GM19467 (cell line): ENCODE measurements around the gene PXK.
"Not testable (repeated sequence)": the region's sequence is repeated elsewhere in the genome, so short reads cannot be mapped to it uniquely, and the experiment has no call there.

Source experiments
- ATAC-seq: cut with Tn5 transposase; IDR thresholded peaks from one replicate; pipeline ENCODE4 v1.9.1; 2021; ENCODE audit warnings: mild to moderate bottlenecking, moderate library complexity; ENCODE audit not compliant: unreplicated experiment

Gene PXK

DNA sequence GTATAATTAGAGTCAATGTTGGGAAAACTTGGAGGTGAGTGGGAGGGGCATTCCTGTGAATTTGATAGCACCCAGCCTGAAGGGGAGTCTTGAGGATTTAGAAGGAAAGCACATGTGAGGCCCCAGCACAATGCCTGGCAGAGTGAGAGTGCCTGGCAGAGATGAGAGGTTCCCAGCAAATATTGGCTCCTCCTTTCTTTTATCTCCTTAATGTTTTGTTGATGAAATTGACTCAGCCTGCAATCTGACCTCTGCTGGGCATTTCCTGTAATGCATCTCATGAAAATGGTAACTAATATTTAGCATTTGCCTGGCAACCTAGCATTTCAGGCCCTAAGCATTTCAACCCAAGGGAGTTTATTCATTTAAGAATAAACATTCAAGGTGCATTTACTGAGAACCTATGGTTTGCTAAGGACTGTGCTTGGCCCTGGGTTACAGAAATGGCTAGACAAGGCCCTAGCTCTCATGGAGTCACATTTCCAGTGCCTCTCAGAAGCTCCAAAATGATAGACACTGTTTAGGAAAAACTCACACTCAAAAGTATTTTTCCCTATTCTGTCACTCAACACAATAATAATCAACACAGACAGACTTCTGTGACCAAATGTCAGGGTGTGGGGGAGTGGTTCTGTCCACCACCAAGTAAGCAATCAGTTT lies 82.0 kb downstream of the PXK start:
- ATAC-seq: no peak

- ATAC-seq: no peak
Observed at GRCh38 chr3:58416191-58416590, 83.5 kb downstream of the PXK start.

DNA sequence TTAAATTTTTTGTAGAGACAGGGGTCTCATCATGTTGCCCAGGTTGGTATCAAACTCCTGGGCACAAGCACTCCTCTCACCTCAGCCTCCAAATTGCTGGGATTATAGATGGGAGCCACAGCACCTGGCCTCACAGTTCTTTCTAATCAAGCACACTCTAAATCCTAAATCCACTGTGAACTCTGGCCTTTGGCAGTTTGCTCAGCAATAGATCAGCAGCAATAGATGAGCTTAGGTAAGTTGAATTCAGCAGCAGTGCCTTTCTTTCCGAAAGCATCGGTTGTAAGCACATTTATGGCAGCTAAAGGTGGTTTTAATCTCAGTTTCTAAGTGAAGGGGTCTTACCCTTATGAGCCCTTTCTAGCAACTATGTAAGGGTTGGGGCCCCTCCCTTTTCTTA lies 84.4 kb downstream of the PXK start:
- ATAC-seq: no peak

GRCh38 chr3:58418227-58418626 lies 85.5 kb downstream of the PXK start:
- no peak for ATAC-seq

DNA sequence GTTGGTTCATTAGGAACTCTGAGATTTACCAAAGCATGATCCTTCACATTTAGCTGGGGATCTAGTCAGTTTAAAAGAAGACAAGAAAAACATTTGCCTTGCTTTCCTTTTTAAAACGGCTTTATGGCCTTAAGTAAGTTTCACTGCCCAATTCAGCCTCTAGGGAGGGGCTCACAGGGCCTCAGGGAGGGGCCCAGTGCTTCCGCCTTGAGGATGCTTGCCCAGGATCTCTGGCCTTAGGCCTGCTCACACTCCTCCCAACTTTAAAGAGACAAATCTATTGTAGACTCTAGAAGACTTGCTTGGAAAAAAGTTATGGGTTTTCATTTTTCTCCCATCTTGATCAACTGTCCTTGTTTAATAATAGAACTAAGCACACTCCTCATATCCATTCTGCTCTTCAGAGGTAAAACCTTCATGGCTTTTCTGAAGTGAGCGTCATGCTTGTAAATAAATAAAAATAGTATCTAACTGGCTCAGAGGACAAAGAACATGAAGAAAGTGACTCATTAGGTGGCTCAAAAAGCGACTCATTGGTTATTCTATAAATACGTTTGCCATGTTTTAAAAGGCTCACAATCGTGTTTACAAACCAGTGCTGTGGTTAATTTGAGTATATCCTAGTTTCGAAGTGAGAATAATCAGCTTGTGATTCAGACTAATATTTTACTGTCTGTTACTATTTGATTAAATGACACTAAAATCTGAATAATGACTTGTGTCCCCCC lies 87.3 kb downstream of the PXK start:
- ATAC-seq: peak; percentile 54

DNA sequence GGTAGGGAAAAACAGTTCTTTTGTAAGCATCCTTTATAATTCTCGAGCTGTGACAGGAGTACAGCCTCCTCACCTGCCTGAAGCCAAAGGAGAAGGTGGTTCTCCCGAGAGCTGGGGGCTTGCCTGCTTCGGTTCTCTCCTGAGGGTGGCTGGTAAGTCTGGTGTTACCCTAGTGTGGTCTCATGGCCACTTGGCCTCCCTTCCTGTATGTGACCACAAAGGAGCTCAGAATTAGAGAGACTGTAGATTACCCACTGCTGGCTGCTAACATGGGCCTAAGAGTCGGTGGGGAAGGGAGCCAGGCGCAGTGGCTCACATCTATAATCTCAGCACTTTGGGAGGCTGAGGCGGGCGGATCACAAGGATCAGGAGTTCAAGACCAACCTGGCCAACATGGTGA lies 88.3 kb downstream of the PXK start:
- no peak for ATAC-seq

GRCh38 chr3:58422756-58423325 lies 90.1 kb downstream of the PXK start:
- no peak for ATAC-seq

DNA sequence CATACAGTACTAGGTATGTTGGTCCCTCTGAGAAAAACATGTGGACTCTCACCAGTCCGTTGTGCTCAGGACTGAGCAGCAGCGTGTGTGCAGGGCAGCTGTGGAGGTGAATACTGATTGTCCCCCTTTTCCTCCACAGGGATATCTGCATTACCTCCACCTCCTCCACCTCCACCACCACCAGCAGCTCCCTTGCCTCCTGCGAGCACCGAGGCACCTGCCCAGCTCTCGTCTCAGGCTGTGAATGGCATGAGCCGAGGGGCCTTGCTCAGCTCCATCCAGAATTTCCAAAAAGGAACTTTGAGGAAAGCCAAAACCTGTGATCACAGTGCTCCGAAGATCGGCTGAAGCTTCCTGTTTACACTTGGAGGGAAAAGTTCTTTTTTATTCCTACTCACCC lies 91.9 kb downstream of the PXK start:
- no peak for ATAC-seq

GRCh38 chr3:58425782-58426181 lies 93.1 kb downstream of the PXK start:
- ATAC-seq: no peak

GRCh38 chr3:58427661-58428361 lies 95.1 kb downstream of the PXK start:
- ATAC-seq: no peak

- peak; percentile 34 for ATAC-seq
Observed at GRCh38 chr3:58429657-58430056, 97.0 kb downstream of the PXK start.

GRCh38 chr3:58432905-58433304 lies 100.2 kb downstream of the PXK start:
- no peak for ATAC-seq

- ATAC-seq: peak; percentile 95
Observed at GRCh38 chr3:58433400-58434167, 100.9 kb downstream of the PXK start, which contains the start of gene PDHB. TSS of gene PDHB (minus strand) at chr3:58433832. CDS start at chr3:58433809, 23 bp downstream.

DNA sequence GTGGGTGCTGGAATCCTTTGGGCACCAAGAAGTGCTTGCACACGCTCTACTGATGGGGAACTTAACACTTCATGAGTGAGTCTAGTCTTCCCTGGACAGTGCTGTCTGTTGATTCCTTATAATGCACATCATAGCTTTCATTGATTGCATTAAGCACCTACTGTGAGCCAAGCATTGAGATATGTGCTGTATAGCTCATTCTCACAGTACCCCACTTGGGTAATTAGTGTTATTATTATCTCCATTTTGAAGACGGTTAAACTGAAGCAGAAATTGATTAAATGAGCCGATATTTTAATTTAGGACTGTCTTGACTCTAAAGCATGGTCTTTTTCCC lies 101.4 kb downstream of the PXK start:
- no peak for ATAC-seq

DNA sequence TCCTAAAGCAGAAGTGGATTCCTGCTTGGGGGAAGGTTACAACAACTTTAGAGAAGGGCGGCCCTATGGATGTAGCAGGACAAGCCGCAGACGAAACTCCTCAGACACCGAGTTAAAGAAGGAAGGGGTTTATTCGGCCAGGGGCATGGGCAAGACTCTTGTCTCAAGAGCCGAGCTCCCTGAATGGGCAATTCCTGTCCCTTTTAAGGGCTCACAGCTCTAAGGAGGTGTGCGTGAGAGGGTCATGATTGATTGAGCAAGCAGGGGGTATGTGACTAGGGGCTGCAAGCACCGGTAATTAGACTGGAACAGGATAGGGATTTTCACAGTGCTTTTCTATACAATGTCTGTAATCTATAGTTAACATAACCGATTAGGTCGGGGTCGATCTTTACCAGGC lies 101.8 kb downstream of the PXK start:
- no peak for ATAC-seq

DNA sequence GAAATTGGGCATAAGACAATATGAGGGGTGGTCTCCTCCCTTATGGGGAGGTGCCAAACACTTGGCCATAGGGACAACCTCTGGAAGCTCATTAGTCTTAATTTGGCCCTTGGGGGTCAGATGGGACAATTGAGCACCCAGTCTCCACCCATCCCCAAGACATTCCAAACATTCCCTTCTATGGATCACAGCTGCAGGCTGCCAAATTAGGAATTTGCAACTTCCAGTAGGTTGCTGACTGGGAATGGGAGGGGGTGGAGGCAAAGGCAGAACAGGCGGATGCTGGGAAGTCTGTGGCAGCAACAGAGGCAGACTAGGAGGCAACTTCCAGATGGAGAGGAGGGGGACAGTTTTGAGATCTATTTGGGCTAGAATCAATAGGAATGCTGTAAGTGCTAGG lies 102.3 kb downstream of the PXK start:
- no peak for ATAC-seq

DNA sequence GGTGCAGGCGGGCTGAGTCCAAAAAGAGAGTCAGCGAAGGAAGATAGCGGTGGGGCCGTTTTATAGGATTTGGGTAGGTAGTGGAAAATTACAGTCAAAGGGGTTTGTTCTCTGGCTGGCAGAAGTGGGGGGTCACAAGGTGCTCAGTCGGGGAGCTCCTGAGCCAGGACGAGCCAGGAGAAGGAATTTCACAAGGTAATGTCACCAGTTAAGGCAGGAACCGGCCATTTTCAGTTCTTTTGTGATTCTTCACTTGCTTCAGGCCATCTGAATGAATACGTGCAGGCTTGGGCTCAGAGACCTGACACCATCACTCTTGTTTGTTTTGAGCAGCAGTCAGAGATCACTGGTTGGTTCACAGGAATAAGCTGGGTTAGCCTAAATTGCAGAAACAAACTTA lies 104.6 kb downstream of the PXK start:
- not testable (repeated sequence) for ATAC-seq

GRCh38 chr3:58440996-58441355 lies 108.3 kb downstream of the PXK start:
- ATAC-seq: not testable (repeated sequence)

DNA sequence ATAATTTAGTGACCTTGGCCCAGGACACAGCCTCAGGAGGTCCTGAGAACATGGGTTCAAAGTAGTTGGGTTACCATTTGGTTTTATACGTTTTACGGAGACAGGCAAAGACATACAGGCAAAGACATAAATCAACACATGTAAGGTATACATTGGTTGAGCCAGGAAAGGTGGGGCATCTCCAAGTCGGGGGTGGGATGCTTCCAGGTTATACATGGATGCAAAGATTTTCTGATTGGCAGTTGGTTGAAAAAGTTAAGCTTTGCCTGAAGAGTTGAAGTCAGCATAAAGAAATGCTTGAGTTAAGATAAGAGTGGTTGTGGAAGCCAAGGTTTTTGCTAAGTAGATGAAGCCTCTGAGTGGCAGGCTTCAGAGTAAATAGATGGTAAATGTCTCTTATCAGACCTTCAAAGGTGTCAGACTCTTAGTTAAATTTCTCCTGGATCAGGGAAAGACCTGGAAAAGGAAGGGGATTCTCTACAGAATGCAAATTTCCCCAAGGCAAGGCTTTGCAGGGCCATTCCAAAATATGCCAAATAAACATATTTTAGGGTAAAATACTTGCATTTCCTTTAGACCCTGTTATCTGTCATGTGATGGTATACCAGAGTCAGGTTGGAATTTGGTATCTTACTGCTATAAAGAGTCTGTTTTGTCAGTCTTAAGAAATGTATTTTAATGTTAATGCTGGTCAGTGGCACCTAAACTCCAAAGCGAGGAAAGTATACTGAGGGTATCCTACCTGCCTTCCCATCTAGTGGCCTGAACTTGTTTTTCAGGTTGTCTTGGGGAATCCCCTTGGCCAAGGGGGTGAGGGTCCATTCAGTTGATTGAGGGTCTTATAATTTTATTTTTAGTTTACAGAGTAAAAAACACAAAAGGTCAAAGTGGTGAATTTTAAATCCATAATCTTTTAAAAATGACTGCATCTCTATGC lies 109.1 kb downstream of the PXK start:
- no peak for ATAC-seq

DNA sequence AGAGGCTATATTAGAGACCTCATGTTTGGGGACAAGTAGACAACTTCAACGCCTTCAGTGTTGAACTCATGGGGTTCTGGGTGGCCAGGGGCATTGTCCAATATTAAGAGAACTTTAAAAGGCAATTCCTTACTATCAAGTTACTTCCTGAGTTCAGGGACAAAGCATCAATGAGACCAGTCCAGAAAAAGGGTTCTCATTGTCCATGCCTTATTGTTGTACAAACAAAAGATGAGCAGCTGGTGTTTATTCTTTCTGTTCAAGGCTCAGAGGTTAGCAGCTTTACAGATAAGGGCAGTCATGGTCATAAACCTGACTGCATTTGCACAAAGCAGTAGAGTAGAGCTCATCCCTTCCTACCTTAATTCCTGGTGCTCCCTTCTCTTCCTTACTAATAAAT lies 119.5 kb downstream of the PXK start:
- ATAC-seq: no peak
